Testis (tissue), 3 donors: ENCODE data around the gene EPB41L1. TPM values are rescaled to one million over a fixed set of nuclear protein-coding genes. Genes with fewer than 3 reads are reported as not detected.
"Not testable (repeated sequence)": the region's sequence is repeated elsewhere in the genome, so short reads cannot be mapped to it uniquely, and the experiment has no call there.

ENCODE experiments used
- DNase-seq: peaks from one replicate; pipeline ENCODE4 v3.0.0-alpha.2; 2019
- H3K27ac ChIP-seq, 2 donors: fragments of 200-600 bp; sonication (generic); one replicate each; pipeline ENCODE4 v1.5.1; 2019
- H3K27me3 ChIP-seq: fragments of 200-600 bp; sonication (generic); one replicate; pipeline ENCODE4 v1.5.1; 2019
- H3K36me3 ChIP-seq: fragments of 200-600 bp; sonication (generic); one replicate; pipeline ENCODE4 v1.5.1; 2017; ENCODE audit warnings: low read depth; ENCODE audit errors: missing control alignments
- H3K4me1 ChIP-seq: fragments of 200-600 bp; sonication (generic); one replicate; pipeline ENCODE4 v1.5.1; 2019
- H3K4me3 ChIP-seq, 2 donors: fragments of 200-600 bp; sonication (generic); one replicate each; pipeline ENCODE4 v1.5.1; 2017 to 2019
- H3K9me3 ChIP-seq: fragments of 200-600 bp; sonication (generic); one replicate; pipeline ENCODE4 v1.5.1; 2017
- CTCF ChIP-seq, 3 experiments: fragments of 450-650 bp in 2 of 3; fragments of 200-600 bp in 1 of 3; sonication (generic) in 1 of 3; IDR thresholded peaks; one replicate each; pipeline ENCODE4 v1.5.1; 2016 to 2019; ENCODE audit warnings: antibody characterized with exemption in 3 of 3, mild to moderate bottlenecking in 2 of 3, moderate library complexity in 1 of 3
- POLR2A ChIP-seq: fragments of 450-650 bp; IDR thresholded peaks from one replicate; pipeline ENCODE4 v1.6.1; 2017; ENCODE audit warnings: antibody characterized with exemption, mild to moderate bottlenecking, moderate library complexity
- WGBS, 2 donors: methylation state at CpG; one replicate each; pipeline ENCODE4 v1.1.5; 2018; 5-methylcytosine and 5-hydroxymethylcytosine counted together
- intact Hi-C: fragments of 100-400 bp; cut with DNase I; formaldehyde crosslinking; loops from one replicate; pipeline ENCODE4 v1.15.1; 2023; ENCODE audit warnings: low total_unique reads
- polyA plus RNA-seq: library from polyadenylated mRNA; stranded (reverse); fragments of 350-450 nt; fragmentation: Illumina TruSeq; extraction: RNeasy Lipid Tissue Mini Kit (QIAGEN cat#74804); gene quantifications from one replicate; pipeline ENCODE4 v1.2.3, GENCODE V29; 2014; ENCODE audit warnings: low read depth, low replicate concordance; ENCODE audit not compliant: insufficient read depth
- total RNA-seq, 2 donors: library from RNA; depleted of rRNA; stranded (reverse); fragments of >200 nt; gene quantifications; one replicate each; pipeline ENCODE4 v1.2.3, GENCODE V29; 2016

The EPB41L1 gene
- total and polyA plus RNA-seq, 3 donors from 2014 or later, result 49.8 to 65.3 (median 63.7) TPM

GRCh38 chr20:36130390-36130789 is 24.1 kb upstream of the EPB41L1 start:
- 92 to 96% methylated on average over 6 of the region's 6 CpGs for WGBS, 2 donors
- intact Hi-C loops, result no loop called here
- H3K27me3 ChIP-seq, result no peaks in the 10 kb centered on the region
- H3K4me1 ChIP-seq, result no peaks in the 10 kb centered on the region
- no peak overlapping the region for H3K4me3 ChIP-seq
- DNase-seq, result no peak
- H3K36me3 ChIP-seq, result no peaks in the 10 kb centered on the region
- TF ChIP-seq CTCF (IDR thresholded peaks at IDR 0.05) (no peak), POLR2A (no peak)
- H3K9me3 ChIP-seq, result no peaks in the 10 kb centered on the region
- H3K27ac ChIP-seq, result no peak overlapping the region

DNA sequence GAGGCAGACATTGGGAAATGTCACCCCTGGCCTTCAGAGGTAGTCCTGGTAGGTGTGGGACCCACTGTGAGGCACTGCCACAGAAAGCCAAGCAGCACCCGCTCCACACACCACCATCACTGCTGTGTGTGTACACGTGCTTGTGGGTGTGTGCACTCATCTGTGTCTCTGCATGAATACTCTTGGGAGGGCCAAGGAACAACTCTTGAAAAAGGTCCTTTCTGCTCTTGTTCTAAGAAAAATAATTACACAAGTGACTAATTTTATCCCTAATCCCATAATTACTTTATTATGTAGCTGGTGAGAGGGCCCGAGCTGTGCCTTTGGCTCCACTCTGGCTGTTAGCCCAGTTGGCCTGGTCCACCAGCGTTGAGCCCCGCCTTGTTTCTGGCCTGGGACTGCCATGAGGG is 21.7 kb upstream of the EPB41L1 start:
- intact Hi-C loops, result no loop called here
- 89 to 91% methylated on average over 5 of the region's 5 CpGs for WGBS, 2 donors

DNA sequence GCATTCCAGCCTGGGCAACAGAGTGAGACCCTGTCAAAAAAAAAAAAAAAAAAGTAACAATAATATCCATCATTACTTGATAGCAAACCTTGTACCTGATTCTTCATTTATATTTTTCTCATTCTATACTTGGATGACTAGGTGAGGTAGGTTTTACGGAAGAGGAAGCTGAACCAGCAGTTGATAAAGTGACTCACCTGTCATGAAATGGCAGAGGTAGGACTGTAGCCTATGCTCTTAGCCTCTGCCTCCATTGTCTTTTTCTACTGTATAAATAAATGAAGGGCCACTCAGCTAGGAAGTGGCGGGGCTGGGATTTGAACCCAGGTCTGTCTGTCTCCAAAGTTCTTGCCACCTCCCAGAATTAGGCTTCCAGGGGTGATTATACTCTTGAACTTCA is 20.7 kb upstream of the EPB41L1 start:
- Histone ChIP-seq H3K27ac (no peak overlapping the region), H3K27me3 (no peaks in the 10 kb centered on the region), H3K4me3 (no peak overlapping the region), H3K9me3 (no peaks in the 10 kb centered on the region), H3K36me3 (no peaks in the 10 kb centered on the region), H3K4me1 (peaks cover 7% of the 10 kb centered on the region)
- no peak for DNase-seq
- no peak for TF ChIP-seq POLR2A
- TF ChIP-seq CTCF (IDR thresholded peaks at IDR 0.05), result no peak
- 96 to 97% methylated on average over 2 of the region's 2 CpGs for whole genome bisulfite sequencing, 2 donors
- intact Hi-C loops, result no loop called here

More for the DNA sequence above, 21.7 kb upstream of the EPB41L1 start:
- H3K4me1 ChIP-seq, result peaks cover 3% of the 10 kb centered on the region
- TF ChIP-seq CTCF (IDR thresholded peaks at IDR 0.05) (no peak), POLR2A (no peak)
- H3K27ac ChIP-seq, result no peak overlapping the region
- no peaks in the 10 kb centered on the region for H3K9me3 ChIP-seq
- H3K27me3 ChIP-seq, result no peaks in the 10 kb centered on the region
- no peak for DNase-seq
- no peaks in the 10 kb centered on the region for H3K36me3 ChIP-seq
- no peak overlapping the region for H3K4me3 ChIP-seq

GRCh38 chr20:36135159-36135558 is 19.4 kb upstream of the EPB41L1 start:
- intact Hi-C loops, result no loop called here
- no peak for DNase-seq
- Histone ChIP-seq H3K27ac (no peak overlapping the region), H3K27me3 (no peaks in the 10 kb centered on the region), H3K4me1 (peaks cover 7% of the 10 kb centered on the region), H3K36me3 (no peaks in the 10 kb centered on the region), H3K9me3 (no peaks in the 10 kb centered on the region), H3K4me3 (no peak overlapping the region)
- TF ChIP-seq POLR2A, result no peak
- TF ChIP-seq CTCF (IDR thresholded peaks at IDR 0.05), result no peak
- 95 to 97% methylated on average over 6 of the region's 6 CpGs for WGBS, 2 donors

GRCh38 chr20:36135821-36136220 is 18.7 kb upstream of the EPB41L1 start:
- no peak for TF ChIP-seq POLR2A
- 76 to 80% methylated on average over 3 of the region's 3 CpGs for WGBS, 2 donors
- H3K9me3 ChIP-seq, result no peaks in the 10 kb centered on the region
- peaks cover 7% of the 10 kb centered on the region for H3K4me1 ChIP-seq
- H3K27ac ChIP-seq, result no peak overlapping the region
- H3K4me3 ChIP-seq, result no peak overlapping the region
- no peak for DNase-seq
- no peaks in the 10 kb centered on the region for H3K27me3 ChIP-seq
- intact Hi-C loops, result no loop called here
- no peaks in the 10 kb centered on the region for H3K36me3 ChIP-seq

DNA sequence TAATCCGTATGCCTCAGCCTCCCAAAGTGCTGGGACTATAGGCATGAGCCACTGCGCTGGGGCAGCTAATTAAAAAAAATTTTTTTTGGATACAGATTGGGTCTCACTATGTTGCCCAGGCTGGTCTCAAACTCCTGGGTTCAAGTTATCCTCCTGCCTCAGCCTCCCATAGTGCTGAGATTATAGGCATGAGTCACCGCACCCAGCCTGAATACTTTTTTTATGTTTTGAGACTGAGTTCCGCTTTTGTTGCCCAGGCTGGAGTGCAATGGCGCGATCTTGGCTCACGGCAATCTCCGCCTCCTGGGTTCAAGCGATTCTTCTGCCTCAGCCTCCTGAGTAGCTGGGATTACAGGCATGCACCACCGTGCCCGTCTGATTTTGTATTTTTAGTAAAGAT is 17.2 kb upstream of the EPB41L1 start:
- DNase-seq, H3K27me3 ChIP-seq, H3K9me3 ChIP-seq, H3K27ac ChIP-seq, H3K4me1 ChIP-seq, H3K4me3 ChIP-seq, H3K36me3 ChIP-seq, intact Hi-C loops: not testable (repeated sequence)
- WGBS, 2 donors, result 82 to 92% methylated on average over 11 of the region's 11 CpGs
